Common myeloid progenitor, CD34-positive (primary cell): ENCODE data around the gene HKDC1.

ENCODE experiments used
- CTCF ChIA-PET: fragments of 350-600 bp; sonication (Branson Sonifier 250); formaldehyde crosslinking; loops from one replicate; lab custom pipeline; 2021; ENCODE audit warnings: antibody characterized with exemption; lab: Charles Lee
- POLR2A ChIA-PET: fragments of 350-600 bp; sonication (Branson Sonifier 250); formaldehyde crosslinking; loops from one replicate; lab custom pipeline; 2021; ENCODE audit warnings: antibody characterized with exemption; lab: Charles Lee
- DNase-seq, 3 donors: peaks; one replicate each; pipeline versions ENCODE4 v3.0.0 to v3.0.0-alpha.2; 2013
- H3K27ac ChIP-seq, 2 experiments: 1 replicate in 1 of 2; 2 replicates in 1 of 2; pipeline ENCODE4 v1.7.0; 2013; ENCODE audit warnings: inconsistent platforms in 2 of 2, low read length in 2 of 2, mild to moderate bottlenecking in 2 of 2, low read depth in 1 of 2, moderate library complexity in 1 of 2; ENCODE audit not compliant: severe bottlenecking in 2 of 2, insufficient read depth in 1 of 2, poor library complexity in 1 of 2
- H3K27me3 ChIP-seq, 5 experiments: replicated peaks in 2 of 5; 1 replicate in 3 of 5; 2 replicates in 2 of 5; pipeline versions ENCODE4 v1.6.1 to v1.7.0; 2013; ENCODE audit warnings: low read length in 4 of 5, mild to moderate bottlenecking in 2 of 5, moderate library complexity in 2 of 5, inconsistent platforms in 1 of 5; ENCODE audit not compliant: insufficient read depth in 5 of 5, control insufficient read depth in 4 of 5
- H3K36me3 ChIP-seq, 4 experiments: 1 replicate in 2 of 4; 2 replicates in 2 of 4; pipeline versions ENCODE4 v1.6.1 to v1.7.0; 2013; ENCODE audit warnings: low read length in 3 of 4, control low read depth in 1 of 4, mild to moderate bottlenecking in 1 of 4; ENCODE audit not compliant: control insufficient read depth in 4 of 4, insufficient read depth in 4 of 4
- H3K4me1 ChIP-seq, 4 experiments: 1 replicate in 3 of 4; 2 replicates in 1 of 4; pipeline versions ENCODE4 v1.6.1 to v1.7.1; 2013; ENCODE audit warnings: low read length in 3 of 4, mild to moderate bottlenecking in 3 of 4, control low read depth in 1 of 4, inconsistent platforms in 1 of 4, moderate library complexity in 1 of 4; ENCODE audit not compliant: control insufficient read depth in 4 of 4, insufficient read depth in 4 of 4; ENCODE audit errors: control extremely low read depth in 1 of 4
- H3K4me3 ChIP-seq, 7 experiments: 1 replicate in 4 of 7; 2 replicates in 3 of 7; pipeline versions ENCODE4 v1.5.1 to v1.7.0; 2013; ENCODE audit warnings: mild to moderate bottlenecking in 7 of 7, low read length in 6 of 7, moderate library complexity in 6 of 7, inconsistent platforms in 2 of 7, low read depth in 2 of 7, control low read depth in 1 of 7; ENCODE audit not compliant: insufficient read depth in 4 of 7, control insufficient read depth in 1 of 7; ENCODE audit errors: extremely low read depth in 1 of 7
- H3K9me3 ChIP-seq, 5 experiments: 1 replicate in 4 of 5; 2 replicates in 1 of 5; pipeline versions ENCODE4 v1.6.1 to v1.7.1; 2013; ENCODE audit warnings: low read length in 4 of 5, mild to moderate bottlenecking in 2 of 5, inconsistent platforms in 1 of 5, low read depth in 1 of 5, moderate library complexity in 1 of 5; ENCODE audit not compliant: control insufficient read depth in 4 of 5, insufficient read depth in 2 of 5; ENCODE audit errors: control extremely low read depth in 1 of 5
- WGBS: methylation state at CpG from one replicate; pipeline ENCODE4 v1.1.5; 2013; ENCODE audit not compliant: insufficient coverage; 5-methylcytosine and 5-hydroxymethylcytosine counted together

HKDC1 gene

DNA sequence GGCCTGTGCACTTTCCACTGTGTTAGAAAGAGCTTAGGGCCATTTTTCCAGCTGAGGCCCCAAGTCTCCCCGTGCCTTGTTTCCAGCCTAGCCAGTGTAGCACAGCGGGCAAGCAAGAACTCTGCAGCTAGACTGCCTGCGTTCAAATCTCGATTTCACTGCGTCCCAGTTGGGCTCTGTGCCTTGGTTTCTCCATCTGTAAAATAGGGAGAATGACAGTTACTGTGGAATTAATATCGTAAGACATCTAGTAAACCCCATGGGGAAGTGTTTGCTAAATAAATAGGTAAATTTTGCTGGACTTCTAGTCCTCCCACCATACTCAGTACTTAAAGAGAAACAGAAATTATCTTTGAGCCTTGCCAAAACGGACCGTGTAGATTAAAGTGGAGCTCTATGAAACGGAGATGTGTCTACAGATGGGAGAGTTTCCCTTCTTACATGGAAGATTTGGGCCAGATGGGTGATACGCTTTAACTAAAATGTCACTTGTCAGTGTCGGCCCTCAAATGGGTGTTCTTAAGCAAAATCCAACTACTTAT is 3.5 kb upstream of the HKDC1 start:
- H3K27ac ChIP-seq, result no peak overlapping the region
- CTCF ChIA-PET, result interaction anchor here (0.6 to 1.6 kb wide), 6 partner anchors 9 to 894 kb away, joined by 3 to 5 read pairs (median 4); no protein-coding TSS in a partner anchor
- POLR2A ChIA-PET, result no interaction called here

GRCh38 chr10:69217119-69217754 is 2.9 kb upstream of the HKDC1 start:
- Histone ChIP-seq H3K27me3 (peaks cover 0 to 10% (median 0%) of the 10 kb centered on the region in 5 experiments), H3K9me3 (peaks cover 0 to 8% (median 2%) of the 10 kb centered on the region in 5 experiments), H3K4me1 (peaks cover 5 to 27% (median 10%) of the 10 kb centered on the region in 4 experiments), H3K27ac (no peak overlapping the region), H3K36me3 (no peaks in the 10 kb centered on the region), H3K4me3 (no peak overlapping the region)
- ChIA-PET POLR2A (interaction anchor here (0.7 kb wide), 1 partner anchor 369 kb away, joined by 6 read pairs; no protein-coding TSS in a partner anchor), CTCF (interaction anchor here (0.6 to 1.6 kb wide), 5 partner anchors 9 to 181 kb away, joined by 3 to 4 read pairs (median 3); no protein-coding TSS in a partner anchor)
- no peak for DNase-seq
- 95% methylated on average over 4 of the region's 4 CpGs for WGBS

More for the DNA sequence above, 3.5 kb upstream of the HKDC1 start:
- Histone ChIP-seq H3K9me3 (peaks cover 0 to 8% (median 2%) of the 10 kb centered on the region in 5 experiments), H3K27me3 (peaks cover 0 to 10% (median 0%) of the 10 kb centered on the region in 5 experiments), H3K36me3 (no peaks in the 10 kb centered on the region), H3K4me1 (peaks cover under 1 to 22% (median 7%) of the 10 kb centered on the region in 4 experiments), H3K4me3 (no peak overlapping the region)
- 98% methylated on average over 5 of the region's 11 CpGs for WGBS
- DNase-seq, result no peak

- 100% methylated on average over 1 of the region's 6 CpGs for WGBS
- H3K27me3 ChIP-seq, result peaks cover 0 to 10% (median 0%) of the 10 kb centered on the region in 5 experiments
- H3K27ac ChIP-seq, result no peak overlapping the region
- H3K4me3 ChIP-seq, result no peak overlapping the region
- H3K4me1 ChIP-seq, result peaks cover 5 to 38% (median 19%) of the 10 kb centered on the region in 4 experiments
- H3K9me3 ChIP-seq, result peaks cover 0 to 6% (median 2%) of the 10 kb centered on the region in 5 experiments
- no peak for DNase-seq
- ChIA-PET POLR2A (no interaction called here), CTCF (interaction anchor here (1.4 kb wide), 1 partner anchor 10 kb away, joined by 3 read pairs; no protein-coding TSS in a partner anchor)
- no peaks in the 10 kb centered on the region for H3K36me3 ChIP-seq
These were observed 1.3 kb upstream of the HKDC1 start for GRCh38 chr10:69218831-69219230.

- ChIA-PET CTCF (interaction anchor here (0.9 to 1.2 kb wide), 2 partner anchors 9 to 13 kb away, joined by 3 to 4 read pairs; no protein-coding TSS in a partner anchor), POLR2A (interaction anchor here (1.2 kb wide), 1 partner anchor 214 kb away, joined by 3 read pairs; no protein-coding TSS in a partner anchor)
- Histone ChIP-seq H3K4me1 (peaks cover 5 to 36% (median 28%) of the 10 kb centered on the region in 4 experiments), H3K9me3 (no peaks in the 10 kb centered on the region), H3K27me3 (peaks cover 0 to 6% (median 0%) of the 10 kb centered on the region in 5 experiments), H3K4me3 (no peak overlapping the region), H3K27ac (no peak overlapping the region), H3K36me3 (no peaks in the 10 kb centered on the region)
- WGBS, result 93% methylated on average over 8 of the region's 9 CpGs
- DNase-seq, result no peak
These were observed 375 bp downstream of the HKDC1 start for GRCh38 chr10:69220507-69220906.

GRCh38 chr10:69222157-69223027 is 2.3 kb downstream of the HKDC1 start:
- ChIA-PET CTCF (interaction anchor here (0.7 to 0.8 kb wide), 2 partner anchors 10 to 34 kb away, joined by 3 read pairs; no protein-coding TSS in a partner anchor), POLR2A (no interaction called here)
- H3K27ac ChIP-seq, result peak overlapping the region; percentile 25 to 55
- 33% methylated on average over 8 of the region's 11 CpGs for WGBS
- DNase-seq, result peak; percentile 72 to 83 (median 81)
- H3K4me1 ChIP-seq, result peaks cover 0 to 35% (median 28%) of the 10 kb centered on the region in 4 experiments
- no peaks in the 10 kb centered on the region for H3K36me3 ChIP-seq
- no peaks in the 10 kb centered on the region for H3K9me3 ChIP-seq
- H3K4me3 ChIP-seq, result peak overlapping the region in 6 of 7 experiments; percentile 3 to 70 (median 26)
- H3K27me3 ChIP-seq, result no peaks in the 10 kb centered on the region

GRCh38 chr10:69223028-69223342 is 2.9 kb downstream of the HKDC1 start:
- CTCF ChIA-PET, result interaction anchor here (0.7 to 0.8 kb wide), 2 partner anchors 11 to 35 kb away, joined by 3 read pairs; no protein-coding TSS in a partner anchor
- Histone ChIP-seq H3K27ac (no peak overlapping the region), H3K9me3 (no peaks in the 10 kb centered on the region), H3K36me3 (no peaks in the 10 kb centered on the region), H3K27me3 (no peaks in the 10 kb centered on the region), H3K4me1 (peaks cover 0 to 39% (median 30%) of the 10 kb centered on the region in 4 experiments), H3K4me3 (peak overlapping the region in 2 of 7 experiments; percentile 35 to 70)
- POLR2A ChIA-PET, result no interaction called here
- WGBS, result 38% methylated on average over 1 of the region's 1 CpG
- DNase-seq, result no peak
